ENCODE measurements around the gene PRDX6. TPM values are rescaled to one million over a fixed set of nuclear protein-coding genes. Genes with fewer than 3 reads are reported as not detected.

Gene PRDX6
- total and polyA plus RNA-seq, 2 of the 8 experiments (the other 6 are each of a cell fraction or from before 2014, with no cell fraction given) = 348 to 677 TPM

DNA sequence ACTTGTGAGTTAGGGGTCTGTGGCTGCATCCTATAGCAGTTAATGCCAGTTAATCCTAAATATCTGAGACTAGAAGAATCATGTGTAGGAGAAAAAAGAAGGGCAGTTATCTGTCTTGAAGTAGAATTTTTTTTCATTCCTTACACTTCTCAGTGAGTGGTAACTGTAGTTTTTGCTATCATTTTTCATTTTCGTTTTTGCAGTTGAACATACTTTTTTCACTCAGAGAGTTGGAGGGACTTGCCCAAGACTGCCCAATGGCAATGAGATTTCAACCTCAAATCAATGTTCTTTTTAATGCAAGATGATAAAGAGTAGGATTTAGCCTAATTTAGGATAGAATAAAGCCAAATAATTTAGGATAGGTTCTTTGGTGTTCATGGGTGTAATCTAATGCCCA lies 5.5 kb downstream of the PRDX6 start:
- Histone ChIP-seq H3K4ac (replicated peaks; ENCODE audit: insufficient read length, low read depth, low read length) (no peak overlapping the region), H3K4me2 (ENCODE audit: insufficient read depth in 1 of 2, low read depth in 2 of 2, low read length in 2 of 2) (no peak overlapping the region), H2AFZ (ENCODE audit: low read length) (no peak overlapping the region), H3K4me1 (replicated peaks in 1 of 4; ENCODE audit: control insufficient read depth in 3 of 4, insufficient read depth in 4 of 4, low read length in 3 of 4) (peaks cover 0 to 11% (median 2%) of the 10 kb centered on the region in 4 experiments; a peak in 5 of 7 replicates), H3K36me3 (ENCODE audit: control insufficient read depth in 2 of 4, insufficient read depth in 4 of 4, low read length in 3 of 4) (peaks cover 52 to 83% (median 67%) of the 10 kb centered on the region in 4 experiments), H3K79me1 (ENCODE audit: low read depth, low read length) (no peaks in the 10 kb centered on the region), H3K27ac (ENCODE audit: low read depth, low read length) (no peak overlapping the region), H3K9me3 (ENCODE audit: insufficient read depth in 2 of 2, low read depth in 1 of 2, low read length in 1 of 2) (no peaks in the 10 kb centered on the region), H3K14ac (ENCODE audit: insufficient read length) (no peak overlapping the region), H4K20me1 (replicated peaks in 1 of 2; ENCODE audit: control insufficient read depth in 1 of 2, insufficient read depth in 2 of 2, low read length in 2 of 2) (peaks cover 12% of the 10 kb centered on the region in 2 experiments), H2BK5ac (ENCODE audit: low read depth, low read length) (no peak overlapping the region), H3K23ac (ENCODE audit: insufficient read length) (no peak overlapping the region), H2AK5ac (ENCODE audit: low read depth, low read length) (no peak overlapping the region), H3K56ac (replicated peaks; ENCODE audit: insufficient read length, low read depth, low read length) (no peak overlapping the region), H3K9ac (replicated peaks in 1 of 4; ENCODE audit: extremely low read depth in 1 of 4, low read depth in 3 of 4, low read length in 3 of 4) (no peak overlapping the region), H3K27me3 (replicated peaks in 1 of 4; ENCODE audit: control insufficient read depth in 3 of 4, extremely low read depth in 1 of 4, insufficient read depth in 3 of 4, low read length in 3 of 4) (no peaks in the 10 kb centered on the region), H2BK20ac (ENCODE audit: low read length) (no peak overlapping the region), H2BK12ac (ENCODE audit: low read depth, low read length) (no peak overlapping the region), H4K8ac (ENCODE audit: extremely low read depth, insufficient read depth, low read length) (no peak overlapping the region), H3K18ac (ENCODE audit: extremely low read depth, low read length) (no peak overlapping the region), H4K5ac (ENCODE audit: insufficient read length, low read depth, low read length) (no peak overlapping the region), H3K23me2 (ENCODE audit: low read depth, low read length) (peaks cover 6% of the 10 kb centered on the region), H4K91ac (replicated peaks; ENCODE audit: insufficient read length, low read length) (no peak overlapping the region), H2BK15ac (ENCODE audit: low read length) (no peak overlapping the region), H2BK120ac (replicated peaks; ENCODE audit: low read depth, low read length) (no peak overlapping the region), H3K79me2 (ENCODE audit: control insufficient read depth in 1 of 2, insufficient read depth in 2 of 2, low read length in 2 of 2) (peaks cover 8 to 55% of the 10 kb centered on the region in 2 experiments; a peak in 3 of 4 replicates), H3K4me3 (ENCODE audit: extremely low read depth in 1 of 4, insufficient read depth in 2 of 4, low read depth in 3 of 4, low read length in 4 of 4) (no peak overlapping the region)
- WGBS, 2 experiments (ENCODE audit: extremely low coverage in 1 of 2, insufficient coverage in 1 of 2, insufficient read length in 1 of 2, insufficient replicate concordance in 2 of 2, low coverage in 1 of 2, low lambda C conversion rate in 2 of 2, missing lambda C conversion rate in 1 of 2) = 89% methylated on average over 1 of the region's 1 CpG; no CpG with 5 or more reads in 1 of the 2 experiments
- POLR2A ChIA-PET (ENCODE audit: partially characterized antibody) = no interaction called here
- DNase-seq (ENCODE audit: low read depth in 1 of 2, low spot score in 2 of 2) (no peak), FAIRE-seq (no peak)
- TF ChIP-seq YY1 (IDR thresholded peaks at IDR 0.05; ENCODE audit: low read depth, low read length) (no peak), NANOG (IDR thresholded peaks at IDR 0.05; ENCODE audit: insufficient read depth, low read depth, low read length, poor library complexity, severe bottlenecking) (no peak), ZNF274 (IDR thresholded peaks at IDR 0.05; ENCODE audit: borderline replicate concordance, extremely low read depth, low read length) (no peak), SIRT6 (IDR thresholded peaks at IDR 0.05; ENCODE audit: low read length) (no peak), CEBPB (IDR thresholded peaks at IDR 0.05; ENCODE audit: low read depth, low read length) (no peak), CBX5 (IDR thresholded peaks at IDR 0.05; ENCODE audit: low read depth, low read length) (no peak), SP1 (IDR thresholded peaks at IDR 0.05; ENCODE audit: low read depth, low read length) (no peak), TAF1 (IDR thresholded peaks at IDR 0.05; ENCODE audit: low read depth, low read length) (no peak), NRF1 (IDR thresholded peaks at IDR 0.05; ENCODE audit: low read depth, low read length) (no peak), POLR2A (IDR thresholded peaks at IDR 0.05; ENCODE audit: control extremely low read depth in 1 of 2, low read depth in 2 of 2, low read length in 2 of 2) (no peak), FOSL1 (IDR thresholded peaks at IDR 0.05; ENCODE audit: insufficient read depth, low read depth, low read length) (no peak), EGR1 (IDR thresholded peaks at IDR 0.05; ENCODE audit: borderline replicate concordance, low read depth, low read length) (no peak), CTBP2 (IDR thresholded peaks at IDR 0.05; ENCODE audit: borderline replicate concordance, insufficient read depth, insufficient read length, low read length) (no peak), JUND (IDR thresholded peaks at IDR 0.05; ENCODE audit: low read length) (no peak)
- TF ChIP-seq, protein P1, sequence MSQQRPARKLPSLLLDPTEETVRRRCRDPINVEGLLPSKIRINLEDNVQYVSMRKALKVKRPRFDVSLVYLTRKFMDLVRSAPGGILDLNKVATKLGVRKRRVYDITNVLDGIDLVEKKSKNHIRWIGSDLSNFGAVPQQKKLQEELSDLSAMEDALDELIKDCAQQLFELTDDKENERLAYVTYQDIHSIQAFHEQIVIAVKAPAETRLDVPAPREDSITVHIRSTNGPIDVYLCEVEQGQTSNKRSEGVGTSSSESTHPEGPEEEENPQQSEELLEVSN (IDR thresholded peaks at IDR 0.05) = no peak
- CTCF ChIA-PET (ENCODE audit: partially characterized antibody) = no interaction called here

Data from H1 (cell line).